HCT116 (cell line): ENCODE results near the gene LHB. TPM values are rescaled to one million over a fixed set of nuclear protein-coding genes. Genes with fewer than 3 reads are reported as not detected.

ENCODE experiments used
- ATAC-seq: fragments of 200-7000 bp; cut with Tn5 transposase; 2 replicates; pipeline ENCODE4 v1.9.1; 2020; ENCODE audit warnings: mild to moderate bottlenecking, moderate library complexity
- BruUV-seq: library from RNA; stranded (reverse); fragments of 400-500 nt; replicated peaks from 2 replicates; lab custom pipeline; 2021; lab: Mats Ljungman, UMichigan
- CTCF ChIA-PET: fragments of 300-600 bp; sonication (Branson Sonifier 250); formaldehyde crosslinking; loops from one replicate; lab custom pipeline; 2021; ENCODE audit warnings: antibody characterized with exemption; lab: Charles Lee
- POLR2A ChIA-PET: fragments of 300-600, 350-600 bp; sonication (Branson Sonifier 250); formaldehyde crosslinking; loops from one replicate; lab custom pipeline; 2021; ENCODE audit warnings: antibody characterized with exemption; lab: Charles Lee
- RAD21 ChIA-PET, 2 experiments: fragments of 300-600 bp; sonication (Branson Sonifier 250); formaldehyde crosslinking; loops; one replicate each; lab custom pipeline; 2023; ENCODE audit warnings: low total read pairs in 2 of 2; ENCODE audit not compliant: uncharacterized antibody in 2 of 2, unreplicated experiment in 2 of 2, low non-redundant PET in 1 of 2; lab: Charles Lee
- DNase-seq: peaks from one replicate; pipeline ENCODE4 v3.0.0-alpha.2; 2010; ENCODE audit warnings: low read depth, low spot score
- H2AFZ ChIP-seq: fragments of 200-600 bp; shearing (Covaris generic), sonication (generic); 2 replicates; pipeline ENCODE4 v1.6.1; 2017; ENCODE audit warnings: low read depth, mixed run types, mixed read lengths, antibody characterized with exemption, low read length; ENCODE audit not compliant: poor library complexity, severe bottlenecking
- H3K27ac ChIP-seq: 2 replicates; pipeline ENCODE4 v1.5.1; 2012; ENCODE audit warnings: low read depth, low read length
- H3K27me3 ChIP-seq: fragments of 200-600 bp; sonication (generic); 2 replicates; pipeline ENCODE4 v1.6.1; 2016; ENCODE audit warnings: mixed run types, low read length, mixed read lengths; ENCODE audit not compliant: insufficient read depth
- H3K36me3 ChIP-seq, 2 experiments: fragments of 200-500 bp in 1 of 2; fragments of 200-600 bp in 1 of 2; sonication (Bioruptor generic) in 1 of 2; sonication (generic) in 1 of 2; 2 replicates each; pipeline versions ENCODE4 v1.5.1 to v1.6.1; 2014 to 2016; ENCODE audit warnings: low read length in 2 of 2, inconsistent platforms in 1 of 2, mixed read lengths in 1 of 2, mixed run types in 1 of 2; ENCODE audit not compliant: insufficient read depth in 2 of 2, control insufficient read depth in 1 of 2
- H3K4me1 ChIP-seq, 2 experiments: fragments of 200-600 bp in 1 of 2; sonication (generic) in 1 of 2; 2 replicates each; pipeline versions ENCODE4 v1.5.1 to v1.6.1; 2012 to 2017; ENCODE audit warnings: low read length in 2 of 2, inconsistent platforms in 1 of 2, mild to moderate bottlenecking in 1 of 2, mixed read lengths in 1 of 2, mixed run types in 1 of 2, moderate library complexity in 1 of 2; ENCODE audit not compliant: insufficient read depth in 2 of 2, control insufficient read depth in 1 of 2
- H3K4me2 ChIP-seq: fragments of 200-600 bp; sonication (generic); 2 replicates; pipeline ENCODE4 v1.6.1; 2017; ENCODE audit warnings: mixed run types, low read length, mixed read lengths
- H3K4me3 ChIP-seq, 2 experiments: fragments of 200-600 bp in 1 of 2; sonication (generic) in 1 of 2; replicated peaks in 1 of 2; 2 replicates each; pipeline ENCODE4 v1.5.1; 2011 to 2016; ENCODE audit warnings: low read length in 2 of 2, control low read depth in 1 of 2, low read depth in 1 of 2, mild to moderate bottlenecking in 1 of 2, mixed read lengths in 1 of 2, mixed run types in 1 of 2
- H3K79me2 ChIP-seq: fragments of 200-600 bp; sonication (generic); 2 replicates; pipeline ENCODE4 v1.6.1; 2017; ENCODE audit warnings: mild to moderate bottlenecking, mixed run types, low read length, moderate library complexity, mixed read lengths; ENCODE audit not compliant: insufficient read depth
- H3K9ac ChIP-seq: fragments of 200-600 bp; sonication (generic); 2 replicates; pipeline ENCODE4 v1.6.1; 2016; ENCODE audit warnings: low read length, mixed read lengths
- H3K9me2 ChIP-seq: fragments of 200-600 bp; sonication (generic), shearing (Covaris generic); 2 replicates; pipeline ENCODE4 v1.6.1; 2017; ENCODE audit warnings: mixed run types, mild to moderate bottlenecking, moderate library complexity; ENCODE audit not compliant: insufficient read depth
- H3K9me3 ChIP-seq, 2 experiments: fragments of 200-500 bp in 1 of 2; fragments of 200-600 bp in 1 of 2; sonication (Bioruptor generic) in 1 of 2; sonication (generic) in 1 of 2; 2 replicates each; pipeline ENCODE4 v1.6.1; 2014 to 2017; ENCODE audit warnings: low read length in 2 of 2, mixed read lengths in 2 of 2, inconsistent platforms in 1 of 2, low read depth in 1 of 2, mild to moderate bottlenecking in 1 of 2, mixed run types in 1 of 2, moderate library complexity in 1 of 2; ENCODE audit not compliant: control insufficient read depth in 1 of 2, insufficient read depth in 1 of 2
- H4K20me1 ChIP-seq: fragments of 200-600 bp; sonication (generic), shearing (Covaris generic); 2 replicates; pipeline ENCODE4 v1.6.1; 2017; ENCODE audit warnings: mixed run types, mild to moderate bottlenecking, moderate library complexity; ENCODE audit not compliant: insufficient read depth
- FOSL1 ChIP-seq: IDR thresholded peaks from 2 replicates; pipeline ENCODE4 v1.6.1; 2012; ENCODE audit warnings: low read depth
- intact Hi-C: fragments of 100-400 bp; cut with micrococcal nuclease; formaldehyde crosslinking; loops from 2 replicates; pipeline ENCODE4 v1.10.0; 2022
- total RNA-seq: library from RNA; stranded (reverse); gene quantifications from one replicate; pipeline ENCODE4 v1.2.1, GENCODE V29; 2021; ENCODE audit not compliant: unreplicated experiment
- TF ChIP-seq, protein P1 (sequence below): IDR thresholded peaks from 2 replicates; pipeline ENCODE4 v1.6.1; 2011; ENCODE audit warnings: mild to moderate bottlenecking, low read length, moderate library complexity; ENCODE audit not compliant: insufficient replicate concordance; ENCODE audit errors: extremely low read depth
- TF ChIP-seq, protein P2 (sequence below): IDR thresholded peaks from 2 replicates; pipeline ENCODE4 v1.6.1; 2012

Gene LHB
- total RNA-seq, 1 experiment from 2014 or later, result 3.7 TPM

DNA sequence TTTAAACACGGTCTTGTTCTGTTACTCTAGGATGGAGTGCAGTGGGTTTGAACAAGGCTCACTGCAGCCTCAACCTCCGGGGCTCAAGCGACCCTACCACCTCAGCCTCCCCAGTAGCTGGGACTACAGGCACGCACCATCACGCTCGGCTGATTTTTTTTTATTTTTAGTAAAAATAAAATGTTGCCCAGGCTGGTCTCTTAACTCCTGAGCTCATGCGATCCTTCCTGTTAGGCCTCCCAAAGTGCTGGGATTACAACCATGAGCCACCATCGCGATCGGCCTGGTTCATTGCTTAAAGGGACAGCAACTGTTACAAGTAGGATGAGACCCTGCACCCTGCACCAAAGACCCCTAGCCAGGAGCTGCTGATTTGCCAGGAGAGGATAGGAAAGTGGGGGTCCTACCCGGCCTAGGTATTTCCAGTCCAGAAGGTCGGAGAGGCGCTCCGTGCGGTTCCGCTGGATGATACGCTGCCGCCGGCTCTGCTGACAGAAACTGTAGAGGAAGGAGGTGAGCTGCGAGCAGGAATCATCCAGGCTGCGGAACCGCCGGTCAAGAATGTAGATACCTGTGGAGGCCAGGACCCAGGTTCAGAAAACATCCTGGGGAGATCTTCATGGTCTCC, 46.6 kb downstream of the LHB start:
- Histone ChIP-seq H3K9me3 (no peaks in the 10 kb centered on the region), H3K9me2 (no peaks in the 10 kb centered on the region), H3K79me2 (peaks cover 14% of the 10 kb centered on the region), H3K4me3 (no peak overlapping the region), H3K4me1 (peaks cover 0 to 23% of the 10 kb centered on the region in 2 experiments; a peak in 3 of 4 replicates), H2AFZ (no peak overlapping the region), H3K9ac (no peak overlapping the region), H3K27ac (no peak overlapping the region), H4K20me1 (peaks cover 9% of the 10 kb centered on the region; the same call in 1 of the 2 replicates), H3K4me2 (no peak overlapping the region), H3K27me3 (no peaks in the 10 kb centered on the region), H3K36me3 (peaks cover 14 to 37% of the 10 kb centered on the region in 2 experiments; a peak in 3 of 4 replicates)
- ChIA-PET CTCF (interaction anchor here (0.7 to 3.2 kb wide), 27 partner anchors 8 to 361 kb away, joined by 3 to 28 read pairs (median 5); partner anchors contain the start of genes BAX, CA11, DHDH and GYS1), POLR2A (interaction anchor here (0.5 to 1.9 kb wide), 6 partner anchors 8 to 132 kb away, joined by 3 to 11 read pairs (median 4); partner anchors contain the start of genes BAX, DHDH, GYS1 and PPP1R15A), RAD21 (interaction anchor here in 1 of 2 experiments (0.5 to 0.9 kb wide), 4 partner anchors 11 to 175 kb away, joined by 3 to 4 read pairs (median 3); no protein-coding TSS in a partner anchor)
- TF ChIP-seq, protein P1, sequence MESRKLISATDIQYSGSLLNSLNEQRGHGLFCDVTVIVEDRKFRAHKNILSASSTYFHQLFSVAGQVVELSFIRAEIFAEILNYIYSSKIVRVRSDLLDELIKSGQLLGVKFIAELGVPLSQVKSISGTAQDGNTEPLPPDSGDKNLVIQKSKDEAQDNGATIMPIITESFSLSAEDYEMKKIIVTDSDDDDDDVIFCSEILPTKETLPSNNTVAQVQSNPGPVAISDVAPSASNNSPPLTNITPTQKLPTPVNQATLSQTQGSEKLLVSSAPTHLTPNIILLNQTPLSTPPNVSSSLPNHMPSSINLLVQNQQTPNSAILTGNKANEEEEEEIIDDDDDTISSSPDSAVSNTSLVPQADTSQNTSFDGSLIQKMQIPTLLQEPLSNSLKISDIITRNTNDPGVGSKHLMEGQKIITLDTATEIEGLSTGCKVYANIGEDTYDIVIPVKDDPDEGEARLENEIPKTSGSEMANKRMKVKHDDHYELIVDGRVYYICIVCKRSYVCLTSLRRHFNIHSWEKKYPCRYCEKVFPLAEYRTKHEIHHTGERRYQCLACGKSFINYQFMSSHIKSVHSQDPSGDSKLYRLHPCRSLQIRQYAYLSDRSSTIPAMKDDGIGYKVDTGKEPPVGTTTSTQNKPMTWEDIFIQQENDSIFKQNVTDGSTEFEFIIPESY, result no peak
- no peak for TF ChIP-seq FOSL1
- TF ChIP-seq, protein P2, sequence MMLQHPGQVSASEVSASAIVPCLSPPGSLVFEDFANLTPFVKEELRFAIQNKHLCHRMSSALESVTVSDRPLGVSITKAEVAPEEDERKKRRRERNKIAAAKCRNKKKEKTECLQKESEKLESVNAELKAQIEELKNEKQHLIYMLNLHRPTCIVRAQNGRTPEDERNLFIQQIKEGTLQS, result no peak
- intact Hi-C loops, result no loop called here
- DNase-seq (no peak), ATAC-seq (no peak)
- BruUV-seq, result no TSS peak
